Esophagus muscularis mucosa (tissue), 4 donors: ENCODE measurements around the gene ADAMTS19. TPM values are rescaled to one million over a fixed set of nuclear protein-coding genes. Genes with fewer than 3 reads are reported as not detected.

Experiments used
- DNase-seq: peaks from one replicate; pipeline ENCODE4 v3.0.0-alpha.2; 2017; ENCODE audit errors: extremely low spot score
- H3K27ac ChIP-seq, 4 donors: fragments of 200-600 bp; sonication (generic); replicated peaks in 1 of 4; 1 replicate in 3 of 4; 2 replicates in 1 of 4; pipeline ENCODE4 v1.5.1; 2016 to 2019; ENCODE audit warnings: mild to moderate bottlenecking in 1 of 4
- H3K27me3 ChIP-seq, 4 donors: fragments of 200-600 bp; sonication (generic); one replicate each; pipeline versions ENCODE4 v1.5.1 to v1.6.0; 2016 to 2019
- H3K36me3 ChIP-seq, 4 donors: fragments of 200-600 bp; sonication (generic); one replicate each; pipeline ENCODE4 v1.5.1; 2016 to 2019
- H3K4me1 ChIP-seq, 4 donors: fragments of 200-600 bp; sonication (generic); one replicate each; pipeline ENCODE4 v1.5.1; 2016 to 2019
- H3K4me3 ChIP-seq, 4 donors: fragments of 200-600 bp; sonication (generic); 1 replicate in 2 of 4; 2 replicates in 2 of 4; pipeline ENCODE4 v1.5.1; 2016 to 2019; ENCODE audit warnings: mild to moderate bottlenecking in 4 of 4, moderate library complexity in 1 of 4
- H3K9me3 ChIP-seq, 4 donors: fragments of 200-600 bp; sonication (generic); 1 replicate in 3 of 4; 2 replicates in 1 of 4; pipeline ENCODE4 v1.5.1; 2016 to 2019
- CTCF ChIP-seq, 3 experiments: fragments of 200-600 bp in 2 of 3; fragments of 450-650 bp in 1 of 3; sonication (generic) in 2 of 3; IDR thresholded peaks; one replicate each; pipeline ENCODE4 v1.5.1; 2017 to 2019; ENCODE audit warnings: antibody characterized with exemption in 3 of 3, mild to moderate bottlenecking in 2 of 3, moderate library complexity in 1 of 3
- EP300 ChIP-seq: sonication (generic); formaldehyde crosslinking; IDR thresholded peaks from one replicate; pipeline ENCODE4 v1.6.1; 2017; ENCODE audit warnings: antibody characterized with exemption
- POLR2A ChIP-seq: fragments of 450-650 bp; IDR thresholded peaks from one replicate; pipeline ENCODE4 v1.6.1; 2017; ENCODE audit warnings: antibody characterized with exemption, moderate library complexity, mild to moderate bottlenecking, low read depth
- POLR2AphosphoS5 ChIP-seq, 2 donors: sonication (generic); formaldehyde crosslinking; IDR thresholded peaks; one replicate each; pipeline ENCODE4 v1.6.1; 2017; ENCODE audit warnings: antibody characterized with exemption in 2 of 2
- WGBS: methylation state at CpG from one replicate; pipeline ENCODE4 v1.1.5; 2018; 5-methylcytosine and 5-hydroxymethylcytosine counted together
- intact Hi-C: fragments of 100-400 bp; cut with DNase I; formaldehyde crosslinking; loops from one replicate; pipeline ENCODE4 v1.15.1; 2023
- total RNA-seq, 4 donors: library from RNA; depleted of rRNA; stranded (reverse); fragments of >200 nt; gene quantifications; one replicate each; pipeline versions ENCODE4 v1.1.0 to v1.2.1, GENCODE V29; 2016

The ADAMTS19 gene
- total RNA-seq, 4 donors from 2014 or later: 8.5 to 23.4 (median 10.9) TPM

- Histone ChIP-seq H3K4me1 (no peaks in the 10 kb centered on the region), H3K9me3 (peaks cover 0 to 8% (median 4%) of the 10 kb centered on the region in 4 donors), H3K27me3 (no peaks in the 10 kb centered on the region), H3K4me3 (no peak overlapping the region), H3K36me3 (no peaks in the 10 kb centered on the region), H3K27ac (no peak overlapping the region)
- intact Hi-C loops: no loop called here
- no peak for DNase-seq
- WGBS: 54% methylated on average over 3 of the region's 3 CpGs
- TF ChIP-seq POLR2A: no peak
- TF ChIP-seq EP300: no peak
- TF ChIP-seq CTCF (IDR thresholded peaks at IDR 0.05): peak; percentile 39 to 69 (median 49)
Measured at GRCh38 chr5:129664336-129664937, 204.3 kb downstream of the ADAMTS19 start.

- intact Hi-C loops: no loop called here
- Histone ChIP-seq H3K36me3 (no peaks in the 10 kb centered on the region), H3K27me3 (no peaks in the 10 kb centered on the region), H3K4me1 (no peaks in the 10 kb centered on the region), H3K4me3 (no peak overlapping the region), H3K27ac (no peak overlapping the region), H3K9me3 (peaks cover 0 to 8% (median 4%) of the 10 kb centered on the region in 4 donors)
- 66% methylated on average over 2 of the region's 2 CpGs for WGBS
- no peak for TF ChIP-seq EP300
- no peak for TF ChIP-seq POLR2AphosphoS5 (IDR thresholded peaks at IDR 0.05)
- TF ChIP-seq POLR2A: no peak
- no peak for TF ChIP-seq CTCF (IDR thresholded peaks at IDR 0.05)
- DNase-seq: no peak
Measured at GRCh38 chr5:129670957-129671500, 210.9 kb downstream of the ADAMTS19 start.

- Histone ChIP-seq H3K27me3 (no peaks in the 10 kb centered on the region), H3K36me3 (no peaks in the 10 kb centered on the region), H3K4me1 (no peaks in the 10 kb centered on the region), H3K4me3 (no peak overlapping the region), H3K9me3 (peaks cover 0 to 8% (median 4%) of the 10 kb centered on the region in 4 donors), H3K27ac (no peak overlapping the region)
- intact Hi-C loops: no loop called here
- WGBS: 71% methylated on average over 2 of the region's 2 CpGs
- TF ChIP-seq EP300 (no peak), POLR2A (no peak), POLR2AphosphoS5 (IDR thresholded peaks at IDR 0.05) (no peak), CTCF (IDR thresholded peaks at IDR 0.05) (no peak)
- DNase-seq: no peak
Measured at GRCh38 chr5:129672006-129672405, 211.9 kb downstream of the ADAMTS19 start.

GRCh38 chr5:129679671-129680070 is 219.6 kb downstream of the ADAMTS19 start:
- Histone ChIP-seq H3K27me3 (no peaks in the 10 kb centered on the region), H3K9me3 (no peaks in the 10 kb centered on the region), H3K36me3 (peaks cover 0 to 5% (median 0%) of the 10 kb centered on the region in 4 donors), H3K27ac (no peak overlapping the region), H3K4me3 (no peak overlapping the region), H3K4me1 (no peaks in the 10 kb centered on the region)
- WGBS: 25% methylated on average over 3 of the region's 3 CpGs
- DNase-seq: no peak
- intact Hi-C loops: no loop called here
- TF ChIP-seq POLR2AphosphoS5 (IDR thresholded peaks at IDR 0.05): no peak
- no peak for TF ChIP-seq EP300
- TF ChIP-seq CTCF (IDR thresholded peaks at IDR 0.05): no peak
- no peak for TF ChIP-seq POLR2A
